Glomerular visceral epithelial cell (primary cell): ENCODE results near the gene HNRNPUL2.
"Not testable (repeated sequence)": the region's sequence is repeated elsewhere in the genome, so short reads cannot be mapped to it uniquely, and the experiment has no call there.

Source experiments
- DNase-seq: peaks from one replicate; pipeline ENCODE4 v3.0.0-alpha.2; 2016; ENCODE audit errors: extremely low spot score

Gene HNRNPUL2

GRCh38 chr11:62703921-62704320 is 23.3 kb downstream of the HNRNPUL2 start:
- not testable (repeated sequence) for DNase-seq

GRCh38 chr11:62702246-62702645 is 25.0 kb downstream of the HNRNPUL2 start:
- DNase-seq = no peak

- peak; percentile 52 for DNase-seq
These were observed 32.6 kb downstream of the HNRNPUL2 start for GRCh38 chr11:62694455-62695167.

- not testable (repeated sequence) for DNase-seq
These were observed 33.6 kb downstream of the HNRNPUL2 start for GRCh38 chr11:62693624-62694023.

- DNase-seq = peak; percentile 42
These were observed 37.7 kb downstream of the HNRNPUL2 start, which contains the start of gene LRRN4CL for GRCh38 chr11:62689421-62690183. LRRN4CL (minus strand) TSS chr11:62689530; CDS start chr11:62688508, 1,022 bp downstream.

GRCh38 chr11:62688491-62688890 is 38.8 kb downstream of the HNRNPUL2 start:
- no peak for DNase-seq

- DNase-seq = no peak
These were observed 39.5 kb downstream of the HNRNPUL2 start for GRCh38 chr11:62687508-62688396.

- DNase-seq = no peak
These were observed 44.7 kb downstream of the HNRNPUL2 start for GRCh38 chr11:62682518-62682917.

- DNase-seq = peak; percentile 76
These were observed 46.4 kb downstream of the HNRNPUL2 start for GRCh38 chr11:62680825-62681240.

- peak; percentile 78 for DNase-seq
These were observed 48.2 kb downstream of the HNRNPUL2 start, which contains the start of gene UBXN1 for GRCh38 chr11:62678770-62679696. UBXN1 (minus strand) TSS chr11:62679073; CDS start chr11:62678923, 150 bp downstream.

GRCh38 chr11:62678433-62678769 is 48.9 kb downstream of the HNRNPUL2 start:
- no peak for DNase-seq

- DNase-seq = no peak
These were observed 49.5 kb downstream of the HNRNPUL2 start for GRCh38 chr11:62677714-62678113.

- no peak for DNase-seq
These were observed 50.1 kb downstream of the HNRNPUL2 start for GRCh38 chr11:62677156-62677555.

GRCh38 chr11:62676698-62677097 is 50.6 kb downstream of the HNRNPUL2 start:
- no peak for DNase-seq

GRCh38 chr11:62675415-62675814 is 51.8 kb downstream of the HNRNPUL2 start:
- not testable (repeated sequence) for DNase-seq

GRCh38 chr11:62673196-62673525 is 54.1 kb downstream of the HNRNPUL2 start:
- DNase-seq = no peak

GRCh38 chr11:62671608-62672389 is 55.5 kb downstream of the HNRNPUL2 start, which contains the start of the genes LBHD1 and UQCC3:
LBHD1 (minus strand) TSS chr11:62672267; CDS start chr11:62670031, 2,236 bp downstream.
UQCC3 (plus strand) TSS chr11:62671673; CDS start chr11:62671746, 73 bp downstream.
- DNase-seq = peak; percentile 82

- peak; percentile 33 for DNase-seq
These were observed 56.0 kb downstream of the HNRNPUL2 start for GRCh38 chr11:62671236-62671607.

GRCh38 chr11:62669420-62670161 is 57.7 kb downstream of the HNRNPUL2 start:
- no peak for DNase-seq
